ES-I3 (cell line): ENCODE data around the gene FSD1.
A peak's percentile ranks its signal among the peaks of the same experiment; 100 is the strongest.
"Not testable (repeated sequence)": the region's sequence is repeated elsewhere in the genome, so short reads cannot be mapped to it uniquely, and the experiment has no call there.

Source experiments
- H3K36me3 ChIP-seq: 2 replicates; pipeline ENCODE4 v1.6.1; 2013; ENCODE audit warnings: mild to moderate bottlenecking, low read length, control low read depth, moderate library complexity; ENCODE audit not compliant: insufficient read depth
- H3K4me1 ChIP-seq: 2 replicates; pipeline ENCODE4 v1.6.1; 2013; ENCODE audit warnings: mild to moderate bottlenecking, control low read depth, low read length; ENCODE audit not compliant: insufficient read depth
- H3K9ac ChIP-seq: 2 replicates; pipeline ENCODE4 v1.6.1; 2013; ENCODE audit warnings: low read depth, mild to moderate bottlenecking, low read length, moderate library complexity
- H3K9me3 ChIP-seq: 2 replicates; pipeline ENCODE4 v1.6.1; 2013; ENCODE audit warnings: mild to moderate bottlenecking, low read length, moderate library complexity; ENCODE audit not compliant: control insufficient read depth, insufficient read depth

The FSD1 gene

GRCh38 chr19:4319067-4319718 lies 14.8 kb downstream of the FSD1 start:
- no peaks in the 10 kb centered on the region for H3K4me1 ChIP-seq
- H3K36me3 ChIP-seq, result no peaks in the 10 kb centered on the region; the same call in 1 of the 2 replicates
- H3K9me3 ChIP-seq, result no peaks in the 10 kb centered on the region
- no peak overlapping the region for H3K9ac ChIP-seq

- Histone ChIP-seq H3K36me3 (no peaks in the 10 kb centered on the region; the same call in 1 of the 2 replicates), H3K9me3 (no peaks in the 10 kb centered on the region), H3K4me1 (no peaks in the 10 kb centered on the region), H3K9ac (no peak overlapping the region)
Observed at GRCh38 chr19:4320419-4320818, 16.0 kb downstream of the FSD1 start.

GRCh38 chr19:4322942-4323665 lies 18.7 kb downstream of the FSD1 start:
- H3K4me1 ChIP-seq, result no peaks in the 10 kb centered on the region; the same call in 1 of the 2 replicates
- no peaks in the 10 kb centered on the region; the same call in 1 of the 2 replicates for H3K36me3 ChIP-seq
- no peaks in the 10 kb centered on the region for H3K9me3 ChIP-seq
- no peak overlapping the region for H3K9ac ChIP-seq

GRCh38 chr19:4323692-4324091 lies 19.3 kb downstream of the FSD1 start:
- Histone ChIP-seq H3K36me3 (no peaks in the 10 kb centered on the region; the same call in 1 of the 2 replicates), H3K9me3 (no peaks in the 10 kb centered on the region), H3K4me1 (no peaks in the 10 kb centered on the region; the same call in 1 of the 2 replicates), H3K9ac (no peak overlapping the region)

- no peaks in the 10 kb centered on the region for H3K9me3 ChIP-seq
- no peak overlapping the region for H3K9ac ChIP-seq
- no peaks in the 10 kb centered on the region; the same call in 1 of the 2 replicates for H3K4me1 ChIP-seq
- H3K36me3 ChIP-seq, result no peaks in the 10 kb centered on the region; the same call in 1 of the 2 replicates
Observed at GRCh38 chr19:4324228-4324627, 19.8 kb downstream of the FSD1 start.

GRCh38 chr19:4326215-4326836 lies 21.9 kb downstream of the FSD1 start:
- Histone ChIP-seq H3K36me3 (no peaks in the 10 kb centered on the region), H3K9ac (peak overlapping the region; percentile 45; the same call in 1 of the 2 replicates), H3K4me1 (no peaks in the 10 kb centered on the region; the same call in 1 of the 2 replicates), H3K9me3 (no peaks in the 10 kb centered on the region)

GRCh38 chr19:4326837-4327251 lies 22.4 kb downstream of the FSD1 start:
- Histone ChIP-seq H3K4me1 (no peaks in the 10 kb centered on the region; the same call in 1 of the 2 replicates), H3K36me3 (no peaks in the 10 kb centered on the region), H3K9me3 (no peaks in the 10 kb centered on the region), H3K9ac (peak overlapping the region; percentile 45; the same call in 1 of the 2 replicates)

GRCh38 chr19:4327252-4327876 lies 23.0 kb downstream of the FSD1 start:
- Histone ChIP-seq H3K4me1 (no peaks in the 10 kb centered on the region; the same call in 1 of the 2 replicates), H3K36me3 (no peaks in the 10 kb centered on the region), H3K9ac (peak overlapping the region; percentile 45; the same call in 1 of the 2 replicates), H3K9me3 (no peaks in the 10 kb centered on the region)

- Histone ChIP-seq H3K4me1 (no peaks in the 10 kb centered on the region; the same call in 1 of the 2 replicates), H3K36me3 (no peaks in the 10 kb centered on the region), H3K9ac (peak overlapping the region; percentile 45; the same call in 1 of the 2 replicates), H3K9me3 (no peaks in the 10 kb centered on the region)
Observed at GRCh38 chr19:4327877-4328242, 23.5 kb downstream of the FSD1 start.

- H3K9me3 ChIP-seq, result no peaks in the 10 kb centered on the region
- no peaks in the 10 kb centered on the region; the same call in 1 of the 2 replicates for H3K4me1 ChIP-seq
- peak overlapping the region; percentile 87 for H3K9ac ChIP-seq
- H3K36me3 ChIP-seq, result no peaks in the 10 kb centered on the region
Observed at GRCh38 chr19:4328243-4328990, 24.0 kb downstream of the FSD1 start.

GRCh38 chr19:4328991-4329681 lies 24.7 kb downstream of the FSD1 start:
- H3K9ac ChIP-seq, result peak overlapping the region; percentile 87
- H3K36me3 ChIP-seq, H3K4me1 ChIP-seq, H3K9me3 ChIP-seq: not testable (repeated sequence)

- Histone ChIP-seq H3K36me3 (no peaks in the 10 kb centered on the region), H3K9ac (no peak overlapping the region), H3K4me1 (no peaks in the 10 kb centered on the region; the same call in 1 of the 2 replicates), H3K9me3 (no peaks in the 10 kb centered on the region; the same call in 1 of the 2 replicates)
Observed at GRCh38 chr19:4329858-4330257, 25.5 kb downstream of the FSD1 start.

- H3K4me1 ChIP-seq, result no peaks in the 10 kb centered on the region
Observed at GRCh38 chr19:4334929-4335570, 30.7 kb downstream of the FSD1 start.

More at GRCh38 chr19:4334929-4335570, 30.7 kb downstream of the FSD1 start:
- no peaks in the 10 kb centered on the region; the same call in 1 of the 2 replicates for H3K9me3 ChIP-seq
- H3K36me3 ChIP-seq, result no peaks in the 10 kb centered on the region
- no peak overlapping the region for H3K9ac ChIP-seq
